ENCODE measurements around the gene RTN4RL2.
"Not testable (repeated sequence)": the region's sequence is repeated elsewhere in the genome, so short reads cannot be mapped to it uniquely, and the experiment has no call there.

The RTN4RL2 gene

GRCh38 chr11:57432714-57433163 lies 27.6 kb upstream of the RTN4RL2 start:
- DNase-seq (ENCODE audit: low read depth in 2 of 2), result no peak

DNA sequence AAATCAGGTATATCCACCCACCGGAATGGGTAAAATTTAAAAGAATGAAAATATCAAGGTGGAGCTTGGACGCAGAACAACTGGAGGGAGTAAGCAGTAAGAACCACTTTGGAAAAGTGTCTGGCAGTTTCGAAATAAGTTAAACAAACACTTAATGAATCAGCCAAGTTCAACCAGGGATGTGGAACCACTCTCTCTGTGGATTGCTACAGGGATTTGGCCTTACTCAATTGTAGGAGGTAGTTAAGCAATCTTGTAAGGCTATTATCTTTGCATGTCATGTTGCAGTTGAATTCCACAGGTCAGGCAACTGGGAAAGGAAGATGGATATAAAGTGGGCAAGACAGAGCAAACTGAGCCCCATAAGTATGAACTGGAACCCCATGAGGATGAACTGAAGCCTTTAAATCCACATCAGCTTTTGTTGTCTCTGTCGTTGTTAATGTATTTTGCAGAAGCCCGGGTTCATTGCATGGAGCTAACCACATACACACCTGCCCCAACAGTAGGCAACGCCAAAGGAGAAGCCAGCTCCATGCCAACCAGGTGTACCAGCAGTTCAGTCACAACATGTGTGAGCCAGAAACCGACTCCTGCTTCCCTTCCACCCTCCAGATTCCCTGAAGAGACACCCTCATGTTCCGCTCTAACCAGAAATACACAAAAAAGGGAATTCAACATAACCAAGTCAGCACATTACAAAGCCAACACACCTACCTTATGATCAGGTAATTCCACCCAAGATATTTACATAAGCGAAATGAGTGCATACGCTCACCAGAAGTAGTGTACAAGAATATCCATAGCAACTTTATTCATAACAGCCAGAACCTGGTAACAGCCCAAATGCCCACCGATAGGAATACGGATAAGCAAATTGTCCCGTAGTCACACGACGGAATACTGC lies 25.4 kb upstream of the RTN4RL2 start:
- no peak for DNase-seq (ENCODE audit: low read depth in 2 of 2)

- no peak for DNase-seq (ENCODE audit: low read depth in 2 of 2)
These were observed 24.3 kb upstream of the RTN4RL2 start for GRCh38 chr11:57436031-57436430.

DNA sequence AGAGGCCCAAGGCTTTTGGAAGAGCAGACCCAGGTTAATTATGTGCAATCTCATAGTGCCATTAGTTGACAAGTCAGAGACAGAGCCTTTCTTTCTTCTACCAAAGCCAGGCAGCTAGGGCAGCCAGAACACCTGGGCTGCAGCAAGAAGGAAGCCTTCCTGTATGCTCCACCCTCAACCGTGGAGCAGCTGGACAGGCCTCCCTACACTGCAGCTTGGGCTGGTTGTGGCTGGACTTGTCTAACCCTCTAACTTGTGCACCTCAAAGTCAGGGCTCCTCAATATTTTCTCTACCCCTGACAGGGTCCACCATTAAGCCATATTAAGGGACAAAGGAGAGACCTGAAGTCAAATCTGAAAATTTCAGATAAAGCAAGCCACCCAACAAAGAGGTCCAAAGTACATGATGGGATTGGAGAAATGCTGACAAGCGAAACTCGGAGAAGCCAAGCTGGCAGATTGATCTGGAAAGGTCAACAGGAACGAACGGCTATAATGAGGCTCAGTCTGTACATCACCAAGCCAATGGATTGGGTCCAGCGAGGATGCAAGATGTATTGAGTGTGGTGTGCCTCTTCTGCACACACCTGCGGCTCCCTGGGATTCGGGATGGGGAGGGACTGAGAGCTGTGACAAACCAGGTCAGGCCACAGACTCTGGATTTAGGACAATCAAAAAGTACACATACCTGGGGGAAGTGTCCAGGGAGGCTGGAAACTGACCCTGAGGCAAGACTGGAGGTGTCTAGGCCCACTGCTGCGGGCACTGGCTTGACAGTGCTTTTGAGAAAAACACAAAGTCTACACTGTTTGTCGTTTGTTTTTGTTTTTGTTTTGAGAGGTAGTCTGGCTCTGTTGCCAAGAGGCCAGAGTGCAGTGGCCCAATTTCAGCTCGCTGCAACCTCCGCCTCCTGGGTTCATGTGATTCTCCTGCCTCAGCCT lies 21.7 kb upstream of the RTN4RL2 start:
- no peak for DNase-seq (ENCODE audit: low read depth in 2 of 2)

DNA sequence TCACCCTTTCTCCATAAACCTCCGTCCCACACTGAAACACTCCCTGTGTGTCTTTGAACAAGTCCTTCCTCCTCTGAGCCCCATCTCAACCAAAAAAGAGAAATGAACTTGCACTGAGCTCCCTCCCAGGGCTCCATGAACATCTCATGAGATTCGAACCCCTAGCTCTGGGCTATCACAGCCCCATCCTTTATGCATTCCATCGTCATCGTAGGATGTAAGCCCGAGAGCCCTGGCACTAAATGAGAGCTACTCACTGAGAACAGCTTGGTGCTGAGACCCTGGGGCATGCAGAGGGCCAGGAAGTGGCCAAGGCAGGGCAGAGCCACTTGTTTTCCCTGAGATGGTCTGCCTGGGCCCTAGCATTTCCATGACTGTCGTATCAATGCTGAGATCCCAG lies 20.5 kb upstream of the RTN4RL2 start:
- no peak for DNase-seq (ENCODE audit: low read depth in 2 of 2)

DNA sequence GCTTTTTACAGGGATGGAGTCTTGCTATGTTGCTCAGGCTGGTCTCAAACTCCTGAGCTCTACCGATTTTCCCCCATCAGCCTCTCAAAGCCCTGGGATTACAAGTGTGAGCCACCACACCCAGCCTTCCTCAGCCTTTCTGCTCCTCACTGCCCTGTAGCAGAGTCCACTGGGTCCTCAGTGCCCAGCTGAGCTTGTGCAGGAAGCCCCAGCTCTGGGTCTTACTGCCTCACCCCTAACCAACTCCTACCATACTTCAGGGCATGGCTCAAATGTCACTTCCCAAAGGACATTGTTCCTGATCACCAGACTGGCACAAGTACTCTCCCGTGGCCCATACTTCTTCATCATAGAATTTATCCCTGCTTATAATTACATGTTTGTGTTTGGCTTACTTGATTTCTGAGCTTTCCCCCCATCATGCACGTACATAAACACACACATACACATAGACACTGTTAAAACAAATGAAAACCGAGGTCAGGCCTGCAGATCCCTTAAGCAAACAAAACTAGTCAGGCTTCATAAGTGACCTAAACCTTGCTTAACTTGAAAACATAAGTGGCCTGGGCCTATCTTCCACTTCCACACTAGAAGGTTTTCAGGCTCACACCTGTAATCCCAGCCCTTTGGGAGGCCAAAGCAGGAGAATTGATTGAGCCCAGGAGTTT lies 19.4 kb upstream of the RTN4RL2 start:
- no peak for DNase-seq (ENCODE audit: low read depth in 2 of 2)

GRCh38 chr11:57444362-57445121 lies 15.8 kb upstream of the RTN4RL2 start:
- DNase-seq (ENCODE audit: low read depth in 2 of 2), result no peak

- not testable (repeated sequence) for DNase-seq (ENCODE audit: low read depth in 2 of 2)
These were observed 15.3 kb upstream of the RTN4RL2 start for GRCh38 chr11:57445122-57445394.

GRCh38 chr11:57446055-57446454 lies 14.3 kb upstream of the RTN4RL2 start:
- no peak for DNase-seq (ENCODE audit: low read depth in 2 of 2)

DNA sequence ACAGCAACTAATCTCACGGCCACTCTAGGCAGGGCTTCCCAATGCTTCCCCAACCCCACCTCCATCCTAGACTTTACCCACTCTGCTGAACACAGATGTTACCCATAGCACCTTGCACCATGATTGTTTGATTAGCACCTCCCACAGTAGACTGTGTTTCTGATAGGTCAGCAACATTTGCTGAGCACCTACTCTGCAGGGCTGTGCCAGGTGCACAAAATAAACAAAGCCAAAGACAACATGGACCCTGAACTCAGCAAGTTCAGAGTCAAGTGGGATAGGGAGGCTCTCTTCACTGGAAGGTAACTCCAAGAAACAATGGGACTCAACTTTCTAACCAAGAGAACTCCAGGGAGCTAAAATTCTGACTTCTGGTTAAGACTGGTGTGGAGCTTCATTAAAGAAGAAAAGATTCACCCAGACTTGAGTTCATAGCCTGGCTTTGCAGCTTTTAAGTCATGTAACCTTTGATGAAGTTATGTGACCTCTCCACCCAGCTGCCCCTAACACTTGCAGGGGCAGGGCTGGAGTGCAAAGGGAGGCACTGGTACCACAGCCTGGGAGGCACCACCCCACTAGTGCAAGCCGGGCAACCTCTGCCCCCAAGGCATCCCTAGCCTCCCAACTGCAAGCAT lies 6.7 kb upstream of the RTN4RL2 start:
- no peak for DNase-seq (ENCODE audit: low read depth in 2 of 2)

- DNase-seq (ENCODE audit: low read depth in 2 of 2), result peak; percentile 42 to 52
These were observed 3.2 kb upstream of the RTN4RL2 start for GRCh38 chr11:57456960-57457642.

DNA sequence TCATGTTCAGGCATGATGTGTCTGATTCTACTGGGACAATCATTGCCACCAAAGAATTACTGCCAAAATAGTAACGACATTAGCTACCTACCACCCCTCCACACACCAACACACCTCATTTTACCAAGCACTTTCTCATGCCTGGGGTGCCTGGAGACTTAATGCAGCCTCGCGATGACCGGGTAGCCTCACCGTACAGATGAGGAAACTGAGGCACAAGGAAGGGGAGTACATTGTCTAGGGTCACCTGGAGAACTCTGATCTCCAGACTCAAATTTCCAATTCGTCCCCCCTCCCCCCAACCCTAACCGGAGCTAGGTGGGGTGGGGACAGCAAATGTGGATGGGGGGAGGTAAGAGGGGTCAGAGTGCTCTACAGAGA lies 2.7 kb upstream of the RTN4RL2 start:
- no peak for DNase-seq (ENCODE audit: low read depth in 2 of 2)

DNA sequence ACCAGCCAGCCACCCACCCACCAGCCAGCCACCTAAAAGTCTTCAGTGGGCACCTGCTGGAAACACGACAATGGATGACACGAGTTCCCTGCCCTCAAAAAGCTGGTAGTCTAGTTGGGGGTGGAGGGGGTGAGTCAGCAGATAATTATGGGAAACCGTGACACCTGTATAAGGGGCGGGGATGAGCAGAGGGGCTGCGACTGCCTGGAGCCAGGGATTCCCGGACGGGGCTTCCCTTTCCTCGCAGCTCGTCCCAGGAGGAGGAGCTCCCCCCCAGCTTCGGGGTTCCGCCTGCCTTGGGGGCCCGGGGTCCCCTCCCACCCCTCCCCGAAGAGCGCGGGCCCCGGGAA lies 2.3 kb upstream of the RTN4RL2 start:
- no peak for DNase-seq (ENCODE audit: low read depth in 2 of 2)

DNA sequence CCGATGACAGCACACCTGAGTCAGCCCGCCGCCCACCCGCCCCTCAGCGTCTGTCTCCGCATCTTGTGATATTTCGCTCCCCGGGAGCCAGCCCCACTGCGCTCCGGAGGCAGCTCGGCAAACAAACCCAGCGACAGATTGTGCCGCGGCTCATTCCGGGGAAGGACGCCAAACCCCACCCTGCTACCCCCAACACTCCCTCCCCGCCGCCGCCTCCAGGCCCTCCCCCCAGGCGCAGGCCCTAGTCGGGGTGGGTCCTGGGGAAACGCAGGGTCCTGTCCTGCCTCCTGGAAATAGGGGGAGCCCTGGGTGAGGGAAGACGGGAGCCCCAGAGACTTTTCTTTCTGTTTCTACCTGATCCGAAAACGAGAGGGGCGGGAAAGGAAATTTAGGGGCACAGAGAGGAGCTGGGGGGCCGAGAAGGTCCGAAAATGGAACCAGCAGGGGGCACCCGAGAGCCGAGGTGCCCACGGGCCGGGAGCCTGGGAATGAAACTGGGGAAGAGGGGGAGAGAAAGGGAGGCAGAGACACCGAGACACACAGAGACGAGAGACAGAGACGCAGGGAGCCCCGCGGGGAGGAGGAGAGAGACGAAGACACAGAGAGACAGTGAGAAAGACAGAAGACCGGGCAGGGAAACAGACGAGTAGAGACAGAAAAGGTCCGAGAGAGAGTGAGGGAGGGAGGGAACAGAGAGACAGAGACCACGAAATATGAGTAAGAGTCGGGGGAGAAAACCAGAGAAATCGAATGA lies 1.7 kb upstream of the RTN4RL2 start:
- DNase-seq (ENCODE audit: low read depth in 2 of 2), result no peak

GRCh38 chr11:57459164-57460021 lies 935 bp upstream of the RTN4RL2 start:
- DNase-seq (ENCODE audit: low read depth in 2 of 2), result no peak

DNA sequence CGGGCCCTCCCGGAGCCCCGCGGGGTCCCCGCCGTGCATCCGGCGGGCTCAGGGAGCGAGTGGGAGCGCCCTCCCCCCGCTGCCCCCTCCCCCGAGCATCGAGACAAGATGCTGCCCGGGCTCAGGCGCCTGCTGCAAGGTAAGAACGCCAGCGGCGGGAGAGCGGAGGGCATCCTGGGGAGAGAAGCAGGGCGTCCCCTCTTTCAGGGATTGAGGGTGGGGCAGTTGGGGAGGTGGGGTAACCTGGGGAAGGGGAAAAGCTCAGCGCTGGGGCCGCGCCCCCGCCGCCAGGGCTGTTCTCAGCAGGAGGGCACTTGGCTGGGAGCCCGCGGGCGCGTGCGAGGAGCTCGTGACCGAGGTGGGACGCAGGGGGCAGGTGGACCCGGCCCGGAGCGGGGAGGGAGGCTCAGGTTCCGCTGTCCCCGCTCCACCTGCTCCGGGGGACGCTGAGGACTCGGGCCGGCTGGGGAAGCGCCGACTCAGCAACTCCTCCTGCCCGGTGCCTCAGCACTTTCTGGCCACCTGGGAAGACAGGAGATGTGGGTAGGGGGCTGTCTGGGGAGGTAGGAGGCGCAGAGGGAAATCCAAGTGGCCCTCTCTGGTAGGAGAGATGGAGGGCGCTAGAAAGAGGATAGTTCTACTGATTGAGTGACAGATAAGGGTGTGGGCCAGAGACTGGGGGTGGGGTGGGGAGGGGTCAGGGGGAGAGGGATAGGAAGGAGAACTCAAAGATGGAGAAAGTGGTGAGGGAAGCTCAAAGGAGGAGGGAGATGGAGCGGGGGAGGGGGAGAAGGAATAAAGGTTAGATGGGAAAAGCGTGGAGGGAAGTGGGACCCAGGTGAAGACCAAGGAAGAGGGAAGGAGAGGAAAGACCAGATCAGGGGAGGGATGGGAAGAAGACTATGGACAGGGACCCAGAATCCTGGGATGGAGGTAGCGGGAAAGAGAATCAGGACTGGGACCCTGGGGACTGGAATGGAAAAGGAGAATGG lies 726 bp downstream of the RTN4RL2 start:
- DNase-seq (ENCODE audit: low read depth in 2 of 2), result no peak

- DNase-seq (ENCODE audit: low read depth in 2 of 2), result no peak
These were observed 1.6 kb downstream of the RTN4RL2 start for GRCh38 chr11:57461841-57462489.

Measured in stimulated activated CD8-positive, alpha-beta memory T cell treated with anti-CD3 and anti-CD28 coated beads, Interleukin-2, amount 100 ng/mL, for 1 hour (primary cell).